ENCODE data around the gene KCTD15.

Gene KCTD15

GRCh38 chr19:33802801-33803200 lies 6.1 kb downstream of the KCTD15 start:
- DNase-seq (ENCODE audit: low spot score), result no peak
- H3K36me3 ChIP-seq (ENCODE audit: low read depth), result peaks cover 49% of the 10 kb centered on the region
- H3K4me1 ChIP-seq (ENCODE audit: insufficient read depth, poor library complexity, severe bottlenecking), result peaks cover 5% of the 10 kb centered on the region
- no peak overlapping the region for H3K4me3 ChIP-seq (ENCODE audit: severe bottlenecking)
- ATAC-seq (ENCODE audit: low read depth), result no peak
- TF ChIP-seq, protein P1, sequence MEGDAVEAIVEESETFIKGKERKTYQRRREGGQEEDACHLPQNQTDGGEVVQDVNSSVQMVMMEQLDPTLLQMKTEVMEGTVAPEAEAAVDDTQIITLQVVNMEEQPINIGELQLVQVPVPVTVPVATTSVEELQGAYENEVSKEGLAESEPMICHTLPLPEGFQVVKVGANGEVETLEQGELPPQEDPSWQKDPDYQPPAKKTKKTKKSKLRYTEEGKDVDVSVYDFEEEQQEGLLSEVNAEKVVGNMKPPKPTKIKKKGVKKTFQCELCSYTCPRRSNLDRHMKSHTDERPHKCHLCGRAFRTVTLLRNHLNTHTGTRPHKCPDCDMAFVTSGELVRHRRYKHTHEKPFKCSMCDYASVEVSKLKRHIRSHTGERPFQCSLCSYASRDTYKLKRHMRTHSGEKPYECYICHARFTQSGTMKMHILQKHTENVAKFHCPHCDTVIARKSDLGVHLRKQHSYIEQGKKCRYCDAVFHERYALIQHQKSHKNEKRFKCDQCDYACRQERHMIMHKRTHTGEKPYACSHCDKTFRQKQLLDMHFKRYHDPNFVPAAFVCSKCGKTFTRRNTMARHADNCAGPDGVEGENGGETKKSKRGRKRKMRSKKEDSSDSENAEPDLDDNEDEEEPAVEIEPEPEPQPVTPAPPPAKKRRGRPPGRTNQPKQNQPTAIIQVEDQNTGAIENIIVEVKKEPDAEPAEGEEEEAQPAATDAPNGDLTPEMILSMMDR (IDR thresholded peaks at IDR 0.05; ENCODE audit: poor library complexity, severe bottlenecking), result no peak
- no peak overlapping the region for H3K27ac ChIP-seq (ENCODE audit: poor library complexity, severe bottlenecking)
- H3K9me3 ChIP-seq (ENCODE audit: severe bottlenecking), result no peaks in the 10 kb centered on the region
- no peaks in the 10 kb centered on the region for H3K27me3 ChIP-seq (ENCODE audit: insufficient read depth, poor library complexity, severe bottlenecking)

- Histone ChIP-seq H3K27me3 (ENCODE audit: insufficient read depth, poor library complexity, severe bottlenecking) (no peaks in the 10 kb centered on the region), H3K9me3 (ENCODE audit: severe bottlenecking) (no peaks in the 10 kb centered on the region), H3K27ac (ENCODE audit: poor library complexity, severe bottlenecking) (no peak overlapping the region), H3K36me3 (ENCODE audit: low read depth) (peaks cover 52% of the 10 kb centered on the region), H3K4me3 (ENCODE audit: severe bottlenecking) (no peak overlapping the region), H3K4me1 (ENCODE audit: insufficient read depth, poor library complexity, severe bottlenecking) (peaks cover 5% of the 10 kb centered on the region)
- TF ChIP-seq, protein P1 (IDR thresholded peaks at IDR 0.05; ENCODE audit: poor library complexity, severe bottlenecking), result no peak
- ATAC-seq (ENCODE audit: low read depth) (no peak), DNase-seq (ENCODE audit: low spot score) (no peak)
Observed at GRCh38 chr19:33803383-33803782, 6.7 kb downstream of the KCTD15 start.

DNA sequence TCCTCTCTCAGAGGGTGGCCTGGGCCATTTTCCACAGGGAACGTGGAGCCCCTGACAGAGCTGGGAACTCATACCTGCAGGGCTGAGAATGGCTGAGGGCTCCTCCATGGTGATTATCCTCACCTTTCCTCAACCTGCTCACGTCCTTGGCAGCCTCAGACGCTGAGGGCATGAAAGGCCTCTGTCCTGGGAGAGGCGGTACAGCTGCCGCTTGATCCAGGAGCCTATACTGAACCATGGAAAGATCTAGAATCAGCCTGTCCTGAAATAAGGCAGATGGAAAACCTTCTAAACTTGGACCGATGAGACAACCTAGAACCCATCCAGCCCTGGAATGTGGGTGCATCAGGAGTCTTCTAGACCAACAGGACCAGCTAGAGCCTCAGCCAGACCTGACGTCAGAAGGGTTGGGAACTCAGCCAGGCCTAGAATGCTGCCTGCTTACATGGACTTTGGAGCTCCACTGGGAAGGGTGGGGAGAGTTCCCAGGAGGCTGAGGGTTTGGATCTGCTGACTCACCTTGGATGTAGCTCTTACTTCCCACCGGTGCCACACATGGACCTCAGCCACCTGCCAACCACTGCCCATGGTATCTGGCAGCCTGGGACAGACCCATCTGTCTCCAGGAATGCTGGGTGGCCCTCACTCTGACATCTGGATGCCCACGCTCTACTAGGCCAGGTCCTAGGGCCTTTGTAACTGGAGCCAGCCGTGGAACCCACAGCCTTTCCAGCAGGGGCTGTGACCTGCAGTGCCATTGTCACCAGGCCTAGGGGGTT lies 7.5 kb downstream of the KCTD15 start:
- peaks cover 53% of the 10 kb centered on the region for H3K36me3 ChIP-seq (ENCODE audit: low read depth)

DNA sequence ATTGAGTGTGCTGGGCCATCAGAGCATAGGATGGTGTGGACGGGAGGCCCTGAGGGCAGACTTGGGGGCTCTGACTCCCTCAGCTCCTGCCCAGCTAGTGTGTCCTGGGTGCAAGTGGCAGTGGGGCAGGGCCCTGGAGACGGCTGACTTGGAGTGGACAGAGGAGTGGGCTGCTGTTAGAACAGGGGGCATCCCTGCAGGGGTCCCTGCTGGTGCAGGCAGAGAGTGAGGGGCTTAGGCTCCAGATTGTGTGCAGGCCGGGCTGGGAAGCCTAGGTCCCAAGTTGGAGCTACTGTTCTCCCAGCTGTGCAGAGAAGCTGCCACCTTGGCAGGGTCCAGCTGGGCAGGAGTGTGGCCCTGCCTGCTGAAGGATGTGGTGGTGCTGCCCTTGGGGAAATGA lies 8.6 kb downstream of the KCTD15 start:
- DNase-seq (ENCODE audit: low spot score) (no peak), ATAC-seq (ENCODE audit: low read depth) (no peak)
- Histone ChIP-seq H3K4me3 (ENCODE audit: severe bottlenecking) (no peak overlapping the region), H3K9me3 (ENCODE audit: severe bottlenecking) (no peaks in the 10 kb centered on the region), H3K4me1 (ENCODE audit: insufficient read depth, poor library complexity, severe bottlenecking) (peaks cover 5% of the 10 kb centered on the region), H3K27ac (ENCODE audit: poor library complexity, severe bottlenecking) (no peak overlapping the region), H3K36me3 (ENCODE audit: low read depth) (peaks cover 58% of the 10 kb centered on the region), H3K27me3 (ENCODE audit: insufficient read depth, poor library complexity, severe bottlenecking) (no peaks in the 10 kb centered on the region)
- TF ChIP-seq, protein P1 (IDR thresholded peaks at IDR 0.05; ENCODE audit: poor library complexity, severe bottlenecking), result no peak

More for the DNA sequence above, 7.5 kb downstream of the KCTD15 start:
- Histone ChIP-seq H3K4me1 (ENCODE audit: insufficient read depth, poor library complexity, severe bottlenecking) (peaks cover 5% of the 10 kb centered on the region), H3K27me3 (ENCODE audit: insufficient read depth, poor library complexity, severe bottlenecking) (no peaks in the 10 kb centered on the region), H3K27ac (ENCODE audit: poor library complexity, severe bottlenecking) (no peak overlapping the region), H3K9me3 (ENCODE audit: severe bottlenecking) (no peaks in the 10 kb centered on the region), H3K4me3 (ENCODE audit: severe bottlenecking) (no peak overlapping the region)
- no peak for DNase-seq (ENCODE audit: low spot score)
- ATAC-seq (ENCODE audit: low read depth), result peak; percentile 62
- TF ChIP-seq, protein P1 (IDR thresholded peaks at IDR 0.05; ENCODE audit: poor library complexity, severe bottlenecking), result no peak

DNA sequence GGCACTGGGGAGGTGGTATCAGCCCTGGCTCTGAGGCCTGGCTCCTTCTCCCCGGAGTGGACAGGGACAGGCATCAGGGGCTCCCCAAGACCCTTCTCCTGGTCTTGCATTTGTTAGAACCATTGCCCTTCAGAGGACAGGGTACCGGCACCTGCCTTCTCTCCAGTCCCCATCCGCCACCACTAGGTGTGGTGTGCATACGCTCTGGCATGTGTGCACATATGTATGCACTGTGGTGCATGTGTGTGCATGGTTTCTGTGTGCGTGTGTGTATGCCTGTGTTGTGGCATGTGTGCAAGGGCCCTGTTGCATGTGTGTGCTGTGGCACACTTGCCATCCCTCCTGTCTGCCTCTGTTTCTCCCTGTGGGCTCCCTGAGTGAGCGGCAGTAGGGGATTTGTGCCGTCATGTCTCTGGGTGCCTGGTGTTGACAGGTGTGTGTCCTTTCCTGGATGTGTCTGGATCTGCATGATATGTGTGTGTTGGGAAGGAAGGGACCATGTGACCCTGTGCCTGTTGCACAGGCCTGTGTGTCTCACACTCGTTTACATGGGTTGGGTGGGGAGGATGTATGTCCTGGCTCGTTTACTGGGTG lies 9.3 kb downstream of the KCTD15 start:
- H3K4me1 ChIP-seq (ENCODE audit: insufficient read depth, poor library complexity, severe bottlenecking), result peaks cover 5% of the 10 kb centered on the region
- DNase-seq (ENCODE audit: low spot score) (no peak), ATAC-seq (ENCODE audit: low read depth) (no peak)
- H3K36me3 ChIP-seq (ENCODE audit: low read depth), result peaks cover 58% of the 10 kb centered on the region
- no peak overlapping the region for H3K4me3 ChIP-seq (ENCODE audit: severe bottlenecking)
- H3K27ac ChIP-seq (ENCODE audit: poor library complexity, severe bottlenecking), result no peak overlapping the region
- TF ChIP-seq, protein P1 (IDR thresholded peaks at IDR 0.05; ENCODE audit: poor library complexity, severe bottlenecking), result no peak
- no peaks in the 10 kb centered on the region for H3K27me3 ChIP-seq (ENCODE audit: insufficient read depth, poor library complexity, severe bottlenecking)
- H3K9me3 ChIP-seq (ENCODE audit: severe bottlenecking), result no peaks in the 10 kb centered on the region
